NCI-H128 (cell line): Measurements from ENCODE around the gene UGT1A3.

ENCODE experiments used
- DNase-seq: peaks from one replicate; lab custom pipeline; 2025; ENCODE audit not compliant: unreplicated experiment; lab: John Stamatoyannopoulos, UW

Gene UGT1A3

GRCh38 chr2:233814056-233814835, 85.4 kb downstream of the UGT1A3 start:
- no peak for DNase-seq

GRCh38 chr2:233815861-233816260, 87.0 kb downstream of the UGT1A3 start:
- no peak for DNase-seq

GRCh38 chr2:233816334-233816733, 87.5 kb downstream of the UGT1A3 start:
- no peak for DNase-seq

GRCh38 chr2:233816771-233817170, 87.9 kb downstream of the UGT1A3 start:
- DNase-seq: no peak

- no peak for DNase-seq
These were observed 88.6 kb downstream of the UGT1A3 start for GRCh38 chr2:233817361-233817911.

- no peak for DNase-seq
These were observed 89.3 kb downstream of the UGT1A3 start for GRCh38 chr2:233817995-233818638.

- no peak for DNase-seq
These were observed 90.1 kb downstream of the UGT1A3 start for GRCh38 chr2:233818639-233819621.

GRCh38 chr2:233819884-233820773, 91.3 kb downstream of the UGT1A3 start:
- DNase-seq: no peak

GRCh38 chr2:233820774-233821105, 91.9 kb downstream of the UGT1A3 start:
- no peak for DNase-seq

GRCh38 chr2:233821196-233821595, 92.4 kb downstream of the UGT1A3 start:
- no peak for DNase-seq

GRCh38 chr2:233821709-233822100, 92.9 kb downstream of the UGT1A3 start:
- no peak for DNase-seq

GRCh38 chr2:233822101-233822771, 93.4 kb downstream of the UGT1A3 start:
- no peak for DNase-seq
